Measurements from ENCODE around the gene HPD.
A peak's percentile ranks its signal among the peaks of the same experiment; 100 is the strongest.
"Not testable (repeated sequence)": the region's sequence is repeated elsewhere in the genome, so short reads cannot be mapped to it uniquely, and the experiment has no call there.

Gene HPD

GRCh38 chr12:121866331-121866730 lies 7.7 kb upstream of the HPD start:
- Histone ChIP-seq H3K4me1 (ENCODE audit: control insufficient read depth in 1 of 2, insufficient read depth in 2 of 2, low read length in 2 of 2) (no peaks in the 10 kb centered on the region), H3K9me3 (ENCODE audit: control insufficient read depth in 1 of 2, low read length in 2 of 2) (no peaks in the 10 kb centered on the region), H3K36me3 (ENCODE audit: control insufficient read depth in 1 of 2, insufficient read depth in 2 of 2, low read length in 2 of 2) (no peaks in the 10 kb centered on the region)

GRCh38 chr12:121861636-121862254 lies 3.1 kb upstream of the HPD start:
- Histone ChIP-seq H3K4me3 (ENCODE audit: low read depth in 1 of 2, low read length in 2 of 2) (no peak overlapping the region), H3K9me3 (ENCODE audit: control insufficient read depth in 1 of 2, low read length in 2 of 2) (no peaks in the 10 kb centered on the region), H3K27me3 (ENCODE audit: low read depth, low read length) (no peaks in the 10 kb centered on the region), H3K27ac (ENCODE audit: low read length) (no peak overlapping the region), H3K4me1 (ENCODE audit: control insufficient read depth in 1 of 2, insufficient read depth in 2 of 2, low read length in 2 of 2) (peaks cover 3 to 13% of the 10 kb centered on the region in 2 donors), H3K36me3 (ENCODE audit: control insufficient read depth in 1 of 2, insufficient read depth in 2 of 2, low read length in 2 of 2) (no peaks in the 10 kb centered on the region)

More at GRCh38 chr12:121866331-121866730, 7.7 kb upstream of the HPD start:
- Histone ChIP-seq H3K27me3 (ENCODE audit: low read depth, low read length) (no peaks in the 10 kb centered on the region), H3K4me3 (ENCODE audit: low read depth in 1 of 2, low read length in 2 of 2) (no peak overlapping the region), H3K27ac (ENCODE audit: low read length) (no peak overlapping the region)

- not testable (repeated sequence) for H3K4me3 ChIP-seq (ENCODE audit: low read depth in 1 of 2, low read length in 2 of 2); H3K36me3 ChIP-seq (ENCODE audit: control insufficient read depth in 1 of 2, insufficient read depth in 2 of 2, low read length in 2 of 2); H3K27ac ChIP-seq (ENCODE audit: low read length); H3K27me3 ChIP-seq (ENCODE audit: low read depth, low read length); H3K9me3 ChIP-seq (ENCODE audit: control insufficient read depth in 1 of 2, low read length in 2 of 2)
- peaks cover 3 to 13% of the 10 kb centered on the region in 2 donors for H3K4me1 ChIP-seq (ENCODE audit: control insufficient read depth in 1 of 2, insufficient read depth in 2 of 2, low read length in 2 of 2)
These were observed 2.0 kb upstream of the HPD start for GRCh38 chr12:121860699-121861098.

DNA sequence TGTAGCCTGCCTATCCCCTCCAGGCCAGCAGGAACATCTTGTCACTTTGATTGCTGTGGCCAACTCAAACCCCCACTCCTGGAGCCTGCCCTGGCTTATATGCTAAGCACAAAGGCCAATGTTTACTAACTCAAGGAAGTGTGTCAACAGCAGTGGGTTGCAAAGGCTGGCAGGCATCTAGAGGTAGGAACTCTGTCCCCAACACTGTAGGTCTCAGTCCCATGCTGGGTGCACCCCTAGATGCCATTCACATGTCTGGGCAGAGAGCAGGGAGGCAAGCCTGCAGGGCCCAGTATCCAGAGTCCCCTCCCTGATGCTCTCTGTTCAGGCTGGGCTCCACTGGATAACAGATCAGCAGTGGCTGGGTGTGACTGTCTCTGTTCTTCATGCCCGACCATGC lies 1.6 kb upstream of the HPD start:
- peaks cover 3 to 13% of the 10 kb centered on the region in 2 donors for H3K4me1 ChIP-seq (ENCODE audit: control insufficient read depth in 1 of 2, insufficient read depth in 2 of 2, low read length in 2 of 2)
- no peaks in the 10 kb centered on the region for H3K27me3 ChIP-seq (ENCODE audit: low read depth, low read length)
- no peak overlapping the region for H3K4me3 ChIP-seq (ENCODE audit: low read depth in 1 of 2, low read length in 2 of 2)
- H3K9me3 ChIP-seq (ENCODE audit: control insufficient read depth in 1 of 2, low read length in 2 of 2) = no peaks in the 10 kb centered on the region
- H3K36me3 ChIP-seq (ENCODE audit: control insufficient read depth in 1 of 2, insufficient read depth in 2 of 2, low read length in 2 of 2) = no peaks in the 10 kb centered on the region
- no peak overlapping the region for H3K27ac ChIP-seq (ENCODE audit: low read length)

- Histone ChIP-seq H3K36me3 (ENCODE audit: control insufficient read depth in 1 of 2, insufficient read depth in 2 of 2, low read length in 2 of 2) (no peaks in the 10 kb centered on the region), H3K27me3 (ENCODE audit: low read depth, low read length) (no peaks in the 10 kb centered on the region), H3K27ac (ENCODE audit: low read length) (peak overlapping the region; percentile 74), H3K4me3 (ENCODE audit: low read depth in 1 of 2, low read length in 2 of 2) (no peak overlapping the region), H3K4me1 (ENCODE audit: control insufficient read depth in 1 of 2, insufficient read depth in 2 of 2, low read length in 2 of 2) (peaks cover 3 to 13% of the 10 kb centered on the region in 2 donors), H3K9me3 (ENCODE audit: control insufficient read depth in 1 of 2, low read length in 2 of 2) (no peaks in the 10 kb centered on the region)
These were observed 369 bp downstream of the HPD start for GRCh38 chr12:121858318-121858661.

DNA sequence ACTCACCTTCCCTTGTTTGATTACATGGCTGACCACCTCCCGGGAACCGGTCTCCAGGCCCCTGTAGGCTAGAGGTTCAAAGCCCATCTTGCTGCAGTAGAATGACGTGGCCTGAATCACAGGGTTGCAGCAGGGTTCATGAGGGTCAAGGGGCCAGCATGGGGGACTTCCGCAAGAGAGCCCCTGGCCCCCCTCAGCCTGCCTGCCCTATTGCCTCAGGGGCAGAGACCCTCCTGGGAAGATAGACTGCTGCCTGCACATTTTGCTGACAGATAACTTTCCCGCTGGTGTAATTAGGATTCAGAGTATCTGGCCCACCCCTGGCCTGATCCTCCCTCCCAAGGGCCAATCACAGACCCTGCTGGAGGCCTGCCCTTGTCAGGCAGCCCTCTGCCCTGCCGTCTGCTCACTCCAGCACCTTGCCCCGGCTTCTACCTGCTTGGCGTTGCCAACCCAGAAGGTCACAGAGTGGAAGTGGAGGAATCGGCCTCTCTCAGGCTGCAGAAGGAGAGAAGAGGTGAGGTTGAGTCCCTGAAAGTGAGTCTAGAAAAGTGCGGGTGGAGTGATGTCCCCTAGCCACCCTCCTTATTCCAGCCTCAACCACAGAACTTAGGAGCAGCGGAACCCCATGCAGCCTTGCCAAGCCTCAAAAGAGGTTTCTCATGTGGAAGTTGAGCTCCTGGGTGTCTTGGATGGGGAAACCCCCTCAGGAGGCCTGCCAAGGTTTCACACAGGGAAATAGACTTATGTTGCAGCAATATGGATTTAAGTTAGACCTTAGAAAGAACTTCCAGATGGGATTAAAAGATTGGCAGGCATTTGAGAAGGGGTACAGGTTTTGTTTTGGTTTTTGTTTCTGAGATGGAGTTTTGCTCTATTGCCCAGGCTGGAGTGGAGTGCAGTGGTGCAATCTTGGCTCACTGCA lies 1.1 kb downstream of the HPD start:
- Histone ChIP-seq H3K4me3 (ENCODE audit: low read depth in 1 of 2, low read length in 2 of 2) (no peak overlapping the region), H3K36me3 (ENCODE audit: control insufficient read depth in 1 of 2, insufficient read depth in 2 of 2, low read length in 2 of 2) (no peaks in the 10 kb centered on the region), H3K9me3 (ENCODE audit: control insufficient read depth in 1 of 2, low read length in 2 of 2) (no peaks in the 10 kb centered on the region), H3K4me1 (ENCODE audit: control insufficient read depth in 1 of 2, insufficient read depth in 2 of 2, low read length in 2 of 2) (peaks cover 3 to 13% of the 10 kb centered on the region in 2 donors), H3K27ac (ENCODE audit: low read length) (no peak overlapping the region), H3K27me3 (ENCODE audit: low read depth, low read length) (no peaks in the 10 kb centered on the region)

DNA sequence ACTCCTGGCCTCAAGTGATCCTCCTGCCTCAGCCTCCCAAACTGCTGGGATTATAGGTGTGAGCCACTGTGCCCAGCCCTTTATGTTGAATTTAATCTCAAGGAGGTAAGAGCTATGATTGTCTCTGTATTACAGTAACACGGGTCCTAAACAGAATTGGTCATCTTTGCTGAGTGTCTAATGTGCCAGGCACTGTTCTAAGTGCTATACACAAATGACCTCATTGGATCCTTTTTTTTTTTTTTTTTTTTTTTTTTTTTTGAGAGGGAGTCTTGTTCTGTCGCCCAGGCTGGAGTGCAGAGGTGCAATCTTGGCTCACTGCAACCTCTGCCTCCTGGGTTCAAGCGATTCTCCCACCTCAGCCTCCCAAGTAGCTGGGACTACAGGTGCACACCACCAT lies 6.3 kb downstream of the HPD start:
- H3K36me3 ChIP-seq (ENCODE audit: control insufficient read depth in 1 of 2, insufficient read depth in 2 of 2, low read length in 2 of 2); H3K27ac ChIP-seq (ENCODE audit: low read length); H3K27me3 ChIP-seq (ENCODE audit: low read depth, low read length); H3K9me3 ChIP-seq (ENCODE audit: control insufficient read depth in 1 of 2, low read length in 2 of 2); H3K4me3 ChIP-seq (ENCODE audit: low read depth in 1 of 2, low read length in 2 of 2); H3K4me1 ChIP-seq (ENCODE audit: control insufficient read depth in 1 of 2, insufficient read depth in 2 of 2, low read length in 2 of 2): not testable (repeated sequence)

DNA sequence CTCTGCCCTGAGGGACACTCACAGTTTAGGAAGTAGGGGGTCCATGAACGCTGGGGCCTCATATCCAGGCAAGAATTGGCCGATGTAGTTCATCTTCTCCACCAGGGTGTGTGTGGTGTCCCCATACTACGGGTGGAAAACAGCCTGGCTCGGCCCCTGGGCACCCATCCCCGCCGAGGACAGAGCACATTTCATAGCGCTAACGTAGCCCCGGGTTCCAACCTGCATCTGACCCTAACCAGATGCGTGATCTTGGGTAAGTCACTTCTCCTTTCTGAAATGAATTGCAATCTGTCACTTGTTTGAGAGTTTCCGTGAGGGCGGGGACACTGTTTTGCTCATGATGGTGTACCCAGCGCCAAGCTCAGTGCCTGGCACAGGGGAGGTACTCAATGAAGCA lies 9.0 kb downstream of the HPD start:
- H3K36me3 ChIP-seq (ENCODE audit: control insufficient read depth in 1 of 2, insufficient read depth in 2 of 2, low read length in 2 of 2) = no peaks in the 10 kb centered on the region
- H3K27ac ChIP-seq (ENCODE audit: low read length) = no peak overlapping the region
- no peaks in the 10 kb centered on the region for H3K27me3 ChIP-seq (ENCODE audit: low read depth, low read length)
- no peak overlapping the region for H3K4me3 ChIP-seq (ENCODE audit: low read depth in 1 of 2, low read length in 2 of 2)
- H3K4me1 ChIP-seq (ENCODE audit: control insufficient read depth in 1 of 2, insufficient read depth in 2 of 2, low read length in 2 of 2) = no peaks in the 10 kb centered on the region
- H3K9me3 ChIP-seq (ENCODE audit: control insufficient read depth in 1 of 2, low read length in 2 of 2) = no peaks in the 10 kb centered on the region

- Histone ChIP-seq H3K4me1 (ENCODE audit: control insufficient read depth in 1 of 2, insufficient read depth in 2 of 2, low read length in 2 of 2) (no peaks in the 10 kb centered on the region), H3K27me3 (ENCODE audit: low read depth, low read length) (no peaks in the 10 kb centered on the region), H3K27ac (ENCODE audit: low read length) (no peak overlapping the region), H3K36me3 (ENCODE audit: control insufficient read depth in 1 of 2, insufficient read depth in 2 of 2, low read length in 2 of 2) (no peaks in the 10 kb centered on the region), H3K9me3 (ENCODE audit: control insufficient read depth in 1 of 2, low read length in 2 of 2) (no peaks in the 10 kb centered on the region), H3K4me3 (ENCODE audit: low read depth in 1 of 2, low read length in 2 of 2) (no peak overlapping the region)
These were observed 9.4 kb downstream of the HPD start for GRCh38 chr12:121849211-121849610.

DNA sequence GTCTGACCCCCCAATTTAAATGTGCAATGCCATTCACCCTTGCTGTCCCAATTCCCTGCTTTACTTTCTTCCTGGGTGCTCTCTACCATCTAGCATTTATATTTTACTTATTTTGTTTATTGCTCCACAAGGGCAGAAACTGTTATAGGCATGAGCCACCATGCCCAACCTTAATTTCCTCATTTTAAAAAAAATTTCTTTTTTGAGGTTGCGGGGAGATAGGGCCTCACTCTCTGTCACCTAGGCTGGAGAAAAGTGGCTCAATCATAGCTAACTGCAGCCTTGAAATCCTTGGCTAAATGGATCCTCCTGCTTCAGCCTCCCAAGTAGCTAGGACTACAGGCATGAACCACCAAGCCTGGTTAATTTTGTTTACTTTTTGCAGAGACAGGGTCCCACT lies 13.0 kb downstream of the HPD start:
- H3K4me3 ChIP-seq (ENCODE audit: low read depth in 1 of 2, low read length in 2 of 2) = no peak overlapping the region
- no peaks in the 10 kb centered on the region for H3K27me3 ChIP-seq (ENCODE audit: low read depth, low read length)
- no peaks in the 10 kb centered on the region for H3K36me3 ChIP-seq (ENCODE audit: control insufficient read depth in 1 of 2, insufficient read depth in 2 of 2, low read length in 2 of 2)
- no peak overlapping the region for H3K27ac ChIP-seq (ENCODE audit: low read length)
- H3K4me1 ChIP-seq (ENCODE audit: control insufficient read depth in 1 of 2, insufficient read depth in 2 of 2, low read length in 2 of 2) = no peaks in the 10 kb centered on the region
- H3K9me3 ChIP-seq (ENCODE audit: control insufficient read depth in 1 of 2, low read length in 2 of 2) = no peaks in the 10 kb centered on the region

DNA sequence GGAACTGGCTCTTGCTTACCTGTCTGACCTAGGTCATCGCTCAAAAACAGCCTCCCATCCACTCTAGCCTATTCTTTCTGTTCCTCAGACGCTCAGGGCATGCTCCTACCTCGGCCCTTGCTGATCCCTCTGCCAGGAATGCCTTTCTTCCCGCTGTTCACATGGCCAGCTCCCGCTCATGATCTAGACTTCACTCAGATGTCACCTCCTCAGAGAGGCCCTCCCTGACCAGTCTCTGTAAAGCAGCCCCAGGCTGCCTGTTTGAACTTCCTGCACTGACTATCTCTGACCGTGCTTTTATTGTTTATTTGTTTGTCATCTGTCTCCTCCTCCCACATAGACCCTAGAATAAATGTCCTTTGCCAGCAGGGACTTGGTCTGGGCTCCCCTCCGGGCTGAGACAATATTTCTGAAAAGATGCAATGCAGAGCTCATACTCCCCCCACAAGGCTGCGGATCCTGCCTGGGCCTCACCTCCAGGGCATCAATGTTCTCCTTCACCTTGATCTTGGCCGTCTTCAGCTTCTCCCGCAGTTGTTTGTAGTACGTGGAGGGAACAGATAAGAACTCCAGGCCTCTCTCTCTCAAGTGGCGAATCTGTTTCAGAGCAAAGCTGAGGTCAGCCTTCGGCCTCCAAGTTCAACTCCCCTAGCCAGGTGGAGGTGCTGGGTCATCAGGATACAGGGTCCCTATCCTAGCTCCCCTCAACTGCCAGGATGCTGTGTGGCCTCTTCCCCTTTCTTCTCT lies 15.2 kb downstream of the HPD start:
- no peaks in the 10 kb centered on the region for H3K36me3 ChIP-seq (ENCODE audit: control insufficient read depth in 1 of 2, insufficient read depth in 2 of 2, low read length in 2 of 2)
- H3K4me3 ChIP-seq (ENCODE audit: low read depth in 1 of 2, low read length in 2 of 2) = no peak overlapping the region
- H3K27ac ChIP-seq (ENCODE audit: low read length) = no peak overlapping the region
- H3K9me3 ChIP-seq (ENCODE audit: control insufficient read depth in 1 of 2, low read length in 2 of 2) = no peaks in the 10 kb centered on the region
- H3K4me1 ChIP-seq (ENCODE audit: control insufficient read depth in 1 of 2, insufficient read depth in 2 of 2, low read length in 2 of 2) = no peaks in the 10 kb centered on the region
- H3K27me3 ChIP-seq (ENCODE audit: low read depth, low read length) = no peaks in the 10 kb centered on the region
